LHCN-M2 (cell line): ENCODE results near the gene CPED1. TPM values are rescaled to one million over a fixed set of nuclear protein-coding genes. Genes with fewer than 3 reads are reported as not detected.
"Not testable (repeated sequence)": the region's sequence is repeated elsewhere in the genome, so short reads cannot be mapped to it uniquely, and the experiment has no call there.

Experiments
- DNase-seq: peaks from one replicate; pipeline ENCODE4 v3.0.0-alpha.2; 2012; ENCODE audit warnings: low read depth
- total RNA-seq: library from RNA; depleted of rRNA; stranded (reverse); fragments of >200 nt; gene quantifications from 2 replicates; pipeline ENCODE4 v1.2.3, GENCODE V29; 2014

Gene CPED1
- total RNA-seq, 1 experiment from 2014 or later: 75.8 TPM

GRCh38 chr7:121180436-121181063, 192.0 kb downstream of the CPED1 start:
- no peak for DNase-seq

- no peak for DNase-seq
Measured at GRCh38 chr7:121181357-121181756, 192.8 kb downstream of the CPED1 start.

GRCh38 chr7:121182281-121182680, 193.8 kb downstream of the CPED1 start:
- DNase-seq: no peak

GRCh38 chr7:121182902-121183301, 194.4 kb downstream of the CPED1 start:
- no peak for DNase-seq

- DNase-seq: not testable (repeated sequence)
Measured at GRCh38 chr7:121183883-121184282, 195.4 kb downstream of the CPED1 start.

GRCh38 chr7:121186746-121187145, 198.2 kb downstream of the CPED1 start:
- DNase-seq: no peak

GRCh38 chr7:121187222-121187621, 198.7 kb downstream of the CPED1 start:
- no peak for DNase-seq

- peak; percentile 32 for DNase-seq
Measured at GRCh38 chr7:121187676-121188075, 199.2 kb downstream of the CPED1 start.

GRCh38 chr7:121192834-121193233, 204.3 kb downstream of the CPED1 start:
- DNase-seq: peak; percentile 95

- no peak for DNase-seq
Measured at GRCh38 chr7:121195010-121195409, 206.5 kb downstream of the CPED1 start.

- no peak for DNase-seq
Measured at GRCh38 chr7:121195874-121196273, 207.4 kb downstream of the CPED1 start.

GRCh38 chr7:121196286-121196685, 207.8 kb downstream of the CPED1 start:
- DNase-seq: no peak

GRCh38 chr7:121197455-121197854, 208.9 kb downstream of the CPED1 start:
- DNase-seq: no peak

- no peak for DNase-seq
Measured at GRCh38 chr7:121198502-121198901, 210.0 kb downstream of the CPED1 start.

GRCh38 chr7:121202125-121202524, 213.6 kb downstream of the CPED1 start:
- no peak for DNase-seq

- peak; percentile 80 for DNase-seq
Measured at GRCh38 chr7:121202834-121203233, 214.3 kb downstream of the CPED1 start.

- DNase-seq: peak; percentile 54
Measured at GRCh38 chr7:121204537-121204936, 216.0 kb downstream of the CPED1 start.

- peak; percentile 61 for DNase-seq
Measured at GRCh38 chr7:121205777-121206176, 217.3 kb downstream of the CPED1 start.

- no peak for DNase-seq
Measured at GRCh38 chr7:121211253-121211652, 222.7 kb downstream of the CPED1 start.

- no peak for DNase-seq
Measured at GRCh38 chr7:121212036-121212435, 223.5 kb downstream of the CPED1 start.

- peak; percentile 29 for DNase-seq
Measured at GRCh38 chr7:121214657-121215056, 226.1 kb downstream of the CPED1 start.

GRCh38 chr7:121219026-121219425, 230.5 kb downstream of the CPED1 start:
- no peak for DNase-seq

GRCh38 chr7:121221108-121221507, 232.6 kb downstream of the CPED1 start:
- DNase-seq: not testable (repeated sequence)

- DNase-seq: no peak
Measured at GRCh38 chr7:121228779-121229178, 240.3 kb downstream of the CPED1 start.
